Keratinocyte (primary cell): Measurements from ENCODE around the gene SOD1. TPM values are rescaled to one million over a fixed set of nuclear protein-coding genes. Genes with fewer than 3 reads are reported as not detected.

Experiments used
- DNase-seq: peaks from one replicate; pipeline ENCODE4 v3.0.0-alpha.2; 2011; ENCODE audit warnings: low read depth, missing footprints, low spot score
- FAIRE-seq: peaks from 2 replicates; lab custom pipeline; 2011; peaks lifted over from hg19 to GRCh38; lab: Jason Lieb, UNC
- H2AFZ ChIP-seq: 2 replicates; pipeline ENCODE4 v1.6.0; 2012; ENCODE audit warnings: low read length, control low read depth, inconsistent platforms; ENCODE audit not compliant: control insufficient read depth
- H3K27ac ChIP-seq: 2 replicates; pipeline ENCODE4 v1.5.1; 2011; ENCODE audit warnings: low read length; ENCODE audit not compliant: control insufficient read depth, insufficient read depth
- H3K27me3 ChIP-seq: 3 replicates; pipeline ENCODE4 v1.6.0; 2011; ENCODE audit warnings: low read length; ENCODE audit not compliant: control insufficient read depth, insufficient read depth; ENCODE audit errors: extremely low read depth
- H3K36me3 ChIP-seq, 2 experiments: 2 replicates in 1 of 2; 3 replicates in 1 of 2; pipeline ENCODE4 v1.5.1; 2011; ENCODE audit warnings: low read length in 2 of 2, mild to moderate bottlenecking in 1 of 2; ENCODE audit not compliant: control insufficient read depth in 2 of 2, insufficient read depth in 2 of 2; ENCODE audit errors: extremely low read depth in 1 of 2
- H3K4me1 ChIP-seq: 3 replicates; pipeline ENCODE4 v1.5.1; 2011; ENCODE audit warnings: low read length; ENCODE audit not compliant: control insufficient read depth, insufficient read depth; ENCODE audit errors: extremely low read depth
- H3K4me2 ChIP-seq: 3 replicates; pipeline ENCODE4 v1.6.0; 2011; ENCODE audit warnings: low read depth, low read length; ENCODE audit not compliant: control insufficient read depth, insufficient read depth; ENCODE audit errors: extremely low read depth
- H3K4me3 ChIP-seq, 3 experiments: fragments of 200-600 bp in 1 of 3; sonication (generic) in 1 of 3; 2 replicates in 2 of 3; 3 replicates in 1 of 3; pipeline ENCODE4 v1.5.1; 2011 to 2016; ENCODE audit warnings: low read length in 3 of 3, mild to moderate bottlenecking in 3 of 3, control low read depth in 2 of 3, inconsistent platforms in 1 of 3, low read depth in 1 of 3, mixed read lengths in 1 of 3, mixed run types in 1 of 3, moderate library complexity in 1 of 3; ENCODE audit not compliant: control insufficient read depth in 2 of 3, insufficient read depth in 2 of 3; ENCODE audit errors: extremely low read depth in 1 of 3
- H3K79me2 ChIP-seq: 2 replicates; pipeline ENCODE4 v1.6.0; 2012; ENCODE audit warnings: low read length; ENCODE audit not compliant: control insufficient read depth, insufficient read depth
- H3K9ac ChIP-seq: 3 replicates; pipeline ENCODE4 v1.6.0; 2011; ENCODE audit warnings: low read length; ENCODE audit not compliant: control insufficient read depth, insufficient read depth; ENCODE audit errors: extremely low read depth
- H3K9me1 ChIP-seq: 3 replicates; pipeline ENCODE4 v1.6.0; 2011; ENCODE audit warnings: low read length; ENCODE audit not compliant: control insufficient read depth, insufficient read depth; ENCODE audit errors: extremely low read depth
- H3K9me3 ChIP-seq: 2 replicates; pipeline ENCODE4 v1.5.1; 2012; ENCODE audit warnings: low read depth, low read length; ENCODE audit not compliant: control insufficient read depth
- H4K20me1 ChIP-seq: 3 replicates; pipeline ENCODE4 v1.6.0; 2011; ENCODE audit warnings: low read length; ENCODE audit not compliant: control insufficient read depth, insufficient read depth; ENCODE audit errors: extremely low read depth
- EZH2 ChIP-seq: IDR thresholded peaks from one replicate; pipeline ENCODE4 v1.6.1; 2012; ENCODE audit warnings: inconsistent platforms, mild to moderate bottlenecking, low read length, moderate library complexity
- dilution Hi-C: fragments of 300-500 bp; cut with MboI; formaldehyde crosslinking; loops from one replicate; pipeline ENCODE4 v1.7.0; 2020; ENCODE audit warnings: low sequenced_read_pairs; ENCODE audit not compliant: extremely low pct_ligation_motif_present
- polyA plus RNA-seq, 5 experiments: library from polyadenylated mRNA; depleted of rRNA in 3 of 5; stranded (reverse) in 3 of 5; stranded (forward) in 1 of 5; unstranded in 1 of 5; fragments of >200 nt; gene quantifications; 1 replicate in 1 of 5; 2 replicates in 3 of 5; 3 replicates in 1 of 5; pipeline versions ENCODE4 v1.2.1 to v1.2.3, GENCODE V29; 2011 to 2012; ENCODE audit warnings: missing spikeins in 2 of 5, low read depth in 1 of 5, low replicate concordance in 1 of 5
- TF ChIP-seq, protein P1 (sequence below), 3 experiments: IDR thresholded peaks in 1 of 3; conservative IDR thresholded peaks in 1 of 3; optimal IDR thresholded peaks in 1 of 3; 2 replicates in 2 of 3; 3 replicates in 1 of 3; pipeline versions ENCODE3 to v1.5.1; 2011; ENCODE audit warnings: low read length in 3 of 3, mild to moderate bottlenecking in 3 of 3, moderate library complexity in 2 of 3, control low read depth in 1 of 3, inconsistent platforms in 1 of 3; ENCODE audit not compliant: insufficient read depth in 2 of 3; ENCODE audit errors: extremely low read depth in 1 of 3

SOD1 gene
- polyA plus RNA-seq, 1 donor (not counting 4 experiments of a cell fraction or from before 2014, with no cell fraction given) = 426 TPM

DNA sequence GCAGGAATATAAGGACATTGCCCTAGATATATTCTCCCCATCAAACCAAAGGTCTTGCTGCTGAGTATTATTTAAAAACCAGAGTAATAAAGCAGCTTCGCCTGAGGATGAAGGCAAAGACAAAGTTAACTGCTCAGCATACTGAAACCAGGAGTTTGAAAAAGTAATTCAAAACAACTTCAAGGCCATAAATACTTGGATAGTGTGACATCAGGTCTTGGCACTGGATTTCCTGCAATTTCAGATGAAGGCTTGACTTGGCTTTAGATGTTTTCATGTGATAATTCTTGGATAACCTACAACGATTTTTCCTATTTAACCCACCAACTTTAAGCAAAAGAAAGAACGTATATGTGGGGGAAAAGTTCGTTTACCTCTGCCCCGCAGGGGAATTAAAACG is 10.6 kb downstream of the SOD1 start:
- Histone ChIP-seq H2AFZ (no peak overlapping the region), H3K4me2 (no peak overlapping the region), H3K79me2 (peaks cover 6% of the 10 kb centered on the region), H3K27ac (no peak overlapping the region), H4K20me1 (no peaks in the 10 kb centered on the region), H3K9ac (no peak overlapping the region), H3K9me3 (no peaks in the 10 kb centered on the region), H3K4me3 (no peak overlapping the region), H3K36me3 (peaks cover 8 to 22% of the 10 kb centered on the region in 2 experiments), H3K9me1 (no peaks in the 10 kb centered on the region), H3K27me3 (no peaks in the 10 kb centered on the region), H3K4me1 (peaks cover 29% of the 10 kb centered on the region)
- dilution Hi-C loops = no loop called here
- DNase-seq (no peak), FAIRE-seq (no peak)
- TF ChIP-seq, protein P1, sequence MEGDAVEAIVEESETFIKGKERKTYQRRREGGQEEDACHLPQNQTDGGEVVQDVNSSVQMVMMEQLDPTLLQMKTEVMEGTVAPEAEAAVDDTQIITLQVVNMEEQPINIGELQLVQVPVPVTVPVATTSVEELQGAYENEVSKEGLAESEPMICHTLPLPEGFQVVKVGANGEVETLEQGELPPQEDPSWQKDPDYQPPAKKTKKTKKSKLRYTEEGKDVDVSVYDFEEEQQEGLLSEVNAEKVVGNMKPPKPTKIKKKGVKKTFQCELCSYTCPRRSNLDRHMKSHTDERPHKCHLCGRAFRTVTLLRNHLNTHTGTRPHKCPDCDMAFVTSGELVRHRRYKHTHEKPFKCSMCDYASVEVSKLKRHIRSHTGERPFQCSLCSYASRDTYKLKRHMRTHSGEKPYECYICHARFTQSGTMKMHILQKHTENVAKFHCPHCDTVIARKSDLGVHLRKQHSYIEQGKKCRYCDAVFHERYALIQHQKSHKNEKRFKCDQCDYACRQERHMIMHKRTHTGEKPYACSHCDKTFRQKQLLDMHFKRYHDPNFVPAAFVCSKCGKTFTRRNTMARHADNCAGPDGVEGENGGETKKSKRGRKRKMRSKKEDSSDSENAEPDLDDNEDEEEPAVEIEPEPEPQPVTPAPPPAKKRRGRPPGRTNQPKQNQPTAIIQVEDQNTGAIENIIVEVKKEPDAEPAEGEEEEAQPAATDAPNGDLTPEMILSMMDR (optimal IDR thresholded peaks at IDR 0.05 in 1 of 3, IDR thresholded peaks at IDR 0.05 in 1 of 3, conservative IDR thresholded peaks at IDR 0.05 in 1 of 3; ENCODE audit: extremely low read depth in 1 of 3, insufficient read depth in 2 of 3, low read length in 3 of 3) = no peak

DNA sequence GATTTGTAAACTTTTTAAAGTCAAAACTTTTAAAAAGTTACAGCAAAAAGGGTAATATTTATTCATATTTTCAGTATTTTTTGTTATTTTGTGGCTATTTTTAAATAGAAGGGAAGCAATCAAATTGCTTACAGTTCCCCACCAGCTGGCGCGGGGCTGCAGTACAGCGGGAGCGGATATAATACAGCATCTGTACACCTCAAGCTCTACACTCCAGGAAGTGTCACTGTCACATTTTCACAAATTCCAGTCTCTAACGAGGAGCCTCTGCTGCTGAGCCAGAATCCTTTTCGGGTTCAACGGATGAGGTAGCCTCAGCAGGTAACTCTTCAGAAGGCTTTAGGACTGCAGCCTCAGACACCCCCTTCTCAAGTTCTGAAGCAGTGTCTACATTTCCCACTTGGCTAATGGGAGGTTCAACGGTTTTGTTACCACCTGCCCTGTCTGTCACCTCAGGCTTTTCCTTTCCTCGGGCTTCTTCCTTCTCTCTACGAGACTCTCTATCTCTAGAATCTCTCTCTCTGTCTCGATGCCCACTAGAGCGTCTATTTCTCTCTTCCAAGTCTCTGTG is 11.7 kb downstream of the SOD1 start:
- no peak overlapping the region for H3K4me3 ChIP-seq
- H2AFZ ChIP-seq = no peak overlapping the region
- dilution Hi-C loops = no loop called here
- no peak overlapping the region for H3K4me2 ChIP-seq
- DNase-seq = no peak
- H3K27ac ChIP-seq = no peak overlapping the region
- no peaks in the 10 kb centered on the region for H3K27me3 ChIP-seq
- no peak for FAIRE-seq
- TF ChIP-seq, protein P1 (optimal IDR thresholded peaks at IDR 0.05 in 1 of 3, IDR thresholded peaks at IDR 0.05 in 1 of 3, conservative IDR thresholded peaks at IDR 0.05 in 1 of 3; ENCODE audit: extremely low read depth in 1 of 3, insufficient read depth in 2 of 3, low read length in 3 of 3) = no peak
- no peak for TF ChIP-seq EZH2
- no peaks in the 10 kb centered on the region for H4K20me1 ChIP-seq
- no peak overlapping the region for H3K9ac ChIP-seq
- peaks cover 4 to 18% of the 10 kb centered on the region in 2 experiments for H3K36me3 ChIP-seq
- H3K4me1 ChIP-seq = peaks cover 29% of the 10 kb centered on the region
- no peaks in the 10 kb centered on the region for H3K9me3 ChIP-seq
- H3K79me2 ChIP-seq = no peaks in the 10 kb centered on the region
- H3K9me1 ChIP-seq = no peaks in the 10 kb centered on the region
